Kidney (tissue), 22 donors: ENCODE data around the gene BCL2A1. TPM values are rescaled to one million over a fixed set of nuclear protein-coding genes. Genes with fewer than 3 reads are reported as not detected.
"Not testable (repeated sequence)": the region's sequence is repeated elsewhere in the genome, so short reads cannot be mapped to it uniquely, and the experiment has no call there.

Source experiments
- DNase-seq, 5 donors: peaks; one replicate each; pipeline ENCODE4 v3.0.0-alpha.2; 2013 to 2020
- FAIRE-seq: peaks from 2 replicates; lab custom pipeline; 2012; peaks lifted over from hg19 to GRCh38; lab: Jason Lieb, UNC
- H3K27ac ChIP-seq, 2 donors: one replicate each; pipeline ENCODE4 v1.7.0; 2013; ENCODE audit warnings: low read depth in 2 of 2, low read length in 2 of 2, inconsistent platforms in 1 of 2
- H3K27me3 ChIP-seq: one replicate; pipeline ENCODE4 v1.7.1; 2013; ENCODE audit warnings: low read length, inconsistent platforms; ENCODE audit not compliant: control insufficient read depth, insufficient read depth
- H3K36me3 ChIP-seq, 3 donors: one replicate each; pipeline versions ENCODE4 v1.7.0 to v1.7.1; 2013; ENCODE audit warnings: low read length in 3 of 3, control low read depth in 1 of 3, inconsistent platforms in 1 of 3; ENCODE audit not compliant: insufficient read depth in 3 of 3, control insufficient read depth in 2 of 3
- H3K4me1 ChIP-seq, 3 donors: one replicate each; pipeline versions ENCODE4 v1.7.0 to v1.7.1; 2013; ENCODE audit warnings: low read length in 3 of 3, inconsistent platforms in 1 of 3, low read depth in 1 of 3; ENCODE audit not compliant: control insufficient read depth in 2 of 3, insufficient read depth in 2 of 3
- H3K4me3 ChIP-seq, 3 donors: one replicate each; pipeline versions ENCODE4 v1.7.0 to v1.8.1; 2013; ENCODE audit warnings: low read length in 3 of 3, control low read depth in 1 of 3, inconsistent platforms in 1 of 3
- H3K9ac ChIP-seq, 3 donors: one replicate each; pipeline versions ENCODE4 v1.7.0 to v1.7.1; 2013; ENCODE audit warnings: low read length in 3 of 3, control low read depth in 1 of 3, inconsistent platforms in 1 of 3
- H3K9me3 ChIP-seq, 3 donors: one replicate each; pipeline versions ENCODE4 v1.7.0 to v1.7.1; 2013; ENCODE audit warnings: low read length in 3 of 3, control low read depth in 1 of 3, inconsistent platforms in 1 of 3; ENCODE audit not compliant: control insufficient read depth in 2 of 3, insufficient read depth in 1 of 3
- intact Hi-C: fragments of 100-400 bp; cut with DNase I; formaldehyde crosslinking; loops from one replicate; pipeline ENCODE4 v1.11.1; 2022
- long read RNA-seq, 10 donors: library from polyadenylated mRNA in 1 of 10; unstranded in 1 of 10; transcript quantifications; one replicate each; pipeline ENCODE4 v2.0.0 and lab custom pipeline, GENCODE V29; 2021 to 2026
- polyA plus RNA-seq: library from polyadenylated mRNA; stranded (reverse); fragments of 350-450 nt; fragmentation: Illumina TruSeq; extraction: RNeasy Lipid Tissue Mini Kit (QIAGEN cat#74804); gene quantifications from one replicate; pipeline ENCODE4 v1.2.3, GENCODE V29; 2014; ENCODE audit warnings: low read depth, low replicate concordance; ENCODE audit not compliant: insufficient read depth
- total RNA-seq: library from RNA; stranded (reverse); fragmentation: NEBNext Ultra II Directional; extraction: Animal tissue kit (Norgen Biotek cat#: 25700); gene quantifications from one replicate; pipeline ENCODE4 v1.2.1, GENCODE V29; 2021
- TF ChIP-seq, protein P1 (sequence below): IDR thresholded peaks from 3 replicates; pipeline ENCODE4 v1.5.1; 2012; ENCODE audit warnings: mild to moderate bottlenecking, moderate library complexity, borderline replicate concordance; ENCODE audit not compliant: insufficient read depth; ENCODE audit errors: extremely low read depth
- donor health status: control.
- donor health status: control.
- donor health status: control.
- donor health status: control.
- donor health status: control.
- donor health status: DM: yes; HTN: yes; CAD: no.
- donor health status: Normal renal cell carcinoma (clear cell type).

BCL2A1 gene
- total RNA-seq: 2.4 TPM
- polyA plus RNA-seq: 0.67 TPM
- long read RNA-seq, donor 1: 0 reads
- long read RNA-seq, donor 2: 0 reads
- long read RNA-seq, donor 3: 0 reads
- long read RNA-seq, donor 4: 0 reads
- long read RNA-seq, donor 5: 0 reads
- long read RNA-seq, donor 6, partial matches to known transcripts: 0 of 1 reads
- long read RNA-seq, donor 6, other reads (novel, unspliced or antisense): 0 of 1 reads
- long read RNA-seq, donor 7: 0 reads
- long read RNA-seq, donor 8: 0 reads
- long read RNA-seq, donor 9: 0 reads
- long read RNA-seq, donor 10: 0 reads

DNA sequence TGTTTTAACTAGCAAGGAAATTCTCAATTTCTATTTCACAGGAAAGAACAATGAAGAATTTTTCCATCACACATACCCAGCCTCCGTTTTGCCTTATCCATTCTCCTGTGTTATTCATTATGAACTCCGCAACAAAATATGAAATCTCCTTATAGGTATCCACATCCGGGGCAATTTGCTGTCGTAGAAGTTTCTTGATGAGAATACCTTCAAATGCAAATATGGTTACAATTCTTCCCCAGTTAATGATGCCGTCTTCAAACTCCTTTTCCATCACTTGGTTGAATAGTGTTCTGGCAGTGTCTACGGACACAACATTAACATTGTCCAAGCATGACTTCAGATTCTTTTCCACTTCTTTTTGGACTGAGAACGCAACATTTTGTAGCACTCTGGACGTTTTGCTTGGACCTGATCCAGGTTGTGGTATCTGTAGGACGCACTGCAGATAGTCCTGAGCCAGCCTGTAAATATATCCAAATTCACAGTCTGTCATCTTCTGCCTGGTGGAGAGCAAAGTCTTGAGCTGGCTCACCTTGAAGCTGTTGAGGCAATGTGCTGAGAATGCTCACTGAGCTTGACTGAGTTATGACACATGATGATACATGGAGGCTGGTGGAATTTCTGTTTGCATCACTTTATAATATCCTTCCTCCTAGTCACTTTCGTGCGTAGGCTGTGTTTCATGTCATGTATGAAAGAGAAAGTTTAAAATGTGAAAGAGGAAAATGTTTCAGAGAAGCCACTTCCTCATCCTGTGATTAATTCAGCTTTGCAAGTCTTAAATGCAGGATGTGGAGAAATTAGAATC is at the start of gene BCL2A1:
BCL2A1 (minus strand) TSS at position 573 of the 811 bp plus-strand sequence; CDS start at position 496, 77 bp downstream.
- DNase-seq: peak in 1 of 5 donors; percentile 17
- H3K4me1 ChIP-seq: no peaks in the 10 kb centered on the region
- no peak within 1 kb of the TSS for H3K4me3 ChIP-seq
- H3K36me3 ChIP-seq: no peaks in the 10 kb centered on the region
- no peak for FAIRE-seq
- intact Hi-C loops: no loop called here
- TF ChIP-seq, protein P1, sequence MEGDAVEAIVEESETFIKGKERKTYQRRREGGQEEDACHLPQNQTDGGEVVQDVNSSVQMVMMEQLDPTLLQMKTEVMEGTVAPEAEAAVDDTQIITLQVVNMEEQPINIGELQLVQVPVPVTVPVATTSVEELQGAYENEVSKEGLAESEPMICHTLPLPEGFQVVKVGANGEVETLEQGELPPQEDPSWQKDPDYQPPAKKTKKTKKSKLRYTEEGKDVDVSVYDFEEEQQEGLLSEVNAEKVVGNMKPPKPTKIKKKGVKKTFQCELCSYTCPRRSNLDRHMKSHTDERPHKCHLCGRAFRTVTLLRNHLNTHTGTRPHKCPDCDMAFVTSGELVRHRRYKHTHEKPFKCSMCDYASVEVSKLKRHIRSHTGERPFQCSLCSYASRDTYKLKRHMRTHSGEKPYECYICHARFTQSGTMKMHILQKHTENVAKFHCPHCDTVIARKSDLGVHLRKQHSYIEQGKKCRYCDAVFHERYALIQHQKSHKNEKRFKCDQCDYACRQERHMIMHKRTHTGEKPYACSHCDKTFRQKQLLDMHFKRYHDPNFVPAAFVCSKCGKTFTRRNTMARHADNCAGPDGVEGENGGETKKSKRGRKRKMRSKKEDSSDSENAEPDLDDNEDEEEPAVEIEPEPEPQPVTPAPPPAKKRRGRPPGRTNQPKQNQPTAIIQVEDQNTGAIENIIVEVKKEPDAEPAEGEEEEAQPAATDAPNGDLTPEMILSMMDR: no peak
- no peak within 1 kb of the TSS for H3K27ac ChIP-seq
- H3K27me3 ChIP-seq: no peaks in the 10 kb centered on the region
- no peaks in the 10 kb centered on the region for H3K9me3 ChIP-seq
- no peak within 1 kb of the TSS for H3K9ac ChIP-seq

DNA sequence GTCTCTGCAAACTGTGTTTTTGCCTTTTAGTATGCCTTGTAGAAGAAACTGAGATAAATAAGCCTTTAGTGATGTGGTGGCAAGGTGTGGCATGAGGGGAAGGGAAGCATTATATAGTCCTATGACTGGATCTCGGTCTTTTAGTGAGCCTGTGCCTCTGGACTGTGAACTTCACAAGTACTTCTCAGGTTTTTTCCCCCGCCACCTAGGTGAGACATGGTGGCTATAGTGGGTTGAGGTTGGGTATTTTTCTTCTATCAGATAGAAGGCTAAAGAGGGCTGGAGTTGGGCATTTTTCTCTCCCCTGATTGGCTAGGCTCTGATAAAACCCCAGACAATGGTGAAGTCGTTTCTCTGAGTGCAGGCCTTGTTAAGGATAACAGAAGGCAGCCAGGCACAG is 49.7 kb upstream of the BCL2A1 start:
- TF ChIP-seq, protein P1: no peak
- intact Hi-C loops: no loop called here
- no peak overlapping the region for H3K27ac ChIP-seq
- DNase-seq (no peak), FAIRE-seq (no peak)
- H3K27me3 ChIP-seq: no peaks in the 10 kb centered on the region
- no peak overlapping the region for H3K9ac ChIP-seq
- H3K4me3 ChIP-seq: no peak overlapping the region
- H3K9me3 ChIP-seq: no peaks in the 10 kb centered on the region
- no peaks in the 10 kb centered on the region for H3K4me1 ChIP-seq
- no peaks in the 10 kb centered on the region for H3K36me3 ChIP-seq

DNA sequence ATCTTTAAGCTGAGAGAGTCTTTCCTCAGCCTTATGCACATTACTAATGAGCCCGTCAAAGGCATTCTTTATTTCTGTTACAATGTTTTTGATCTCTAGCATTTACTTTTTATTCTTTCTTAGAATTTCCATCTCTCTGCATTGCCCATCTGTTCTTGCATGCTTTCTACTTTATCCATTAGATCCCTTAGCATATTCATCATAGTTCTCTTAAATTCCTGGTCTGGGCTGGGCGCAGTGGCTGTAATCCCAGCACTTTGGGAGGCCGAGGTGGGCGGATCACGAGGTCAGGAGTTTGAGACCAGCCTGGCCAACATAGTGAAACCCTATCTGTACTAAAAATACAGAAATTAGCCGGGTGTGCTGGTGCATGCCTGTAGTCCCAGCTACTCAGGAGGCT is 49.2 kb upstream of the BCL2A1 start:
- H3K36me3 ChIP-seq, FAIRE-seq, H3K4me3 ChIP-seq, H3K9ac ChIP-seq, DNase-seq, intact Hi-C loops, H3K4me1 ChIP-seq, H3K27me3 ChIP-seq, H3K9me3 ChIP-seq, H3K27ac ChIP-seq: not testable (repeated sequence)

DNA sequence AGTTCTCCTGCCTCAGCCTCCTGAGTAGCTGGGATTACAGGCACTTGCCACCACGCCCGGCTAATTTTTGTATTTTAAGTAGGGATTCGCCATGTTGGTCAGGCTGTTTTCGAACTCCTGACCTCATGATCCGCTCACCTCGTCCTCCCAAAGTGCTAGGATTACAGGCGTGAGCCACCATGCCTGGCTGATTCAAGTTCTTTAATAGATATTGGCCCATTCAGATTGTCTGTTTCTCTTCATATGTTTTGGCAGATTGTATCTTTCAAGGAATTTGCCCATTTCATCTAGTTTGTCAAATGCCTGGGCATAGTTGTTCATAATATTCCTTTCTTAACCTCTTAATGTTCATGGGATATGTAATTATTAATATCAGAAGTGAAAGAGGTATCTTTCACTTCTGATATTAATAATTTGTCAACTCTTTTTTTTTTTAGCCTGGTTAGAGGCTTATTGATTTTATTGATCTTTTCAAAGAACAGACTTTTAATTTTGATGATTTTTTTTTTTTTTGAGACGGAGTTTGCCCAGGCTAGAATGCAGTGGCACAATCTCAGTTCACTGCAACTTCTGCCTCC is 48.3 kb upstream of the BCL2A1 start:
- H3K4me1 ChIP-seq: no peaks in the 10 kb centered on the region
- no peaks in the 10 kb centered on the region for H3K9me3 ChIP-seq
- intact Hi-C loops: no loop called here
- H3K27me3 ChIP-seq: no peaks in the 10 kb centered on the region
- no peak overlapping the region for H3K9ac ChIP-seq
- H3K36me3 ChIP-seq: no peaks in the 10 kb centered on the region
- no peak overlapping the region for H3K27ac ChIP-seq
- H3K4me3 ChIP-seq: no peak overlapping the region
- FAIRE-seq: no peak
- TF ChIP-seq, protein P1: no peak
- no peak for DNase-seq

DNA sequence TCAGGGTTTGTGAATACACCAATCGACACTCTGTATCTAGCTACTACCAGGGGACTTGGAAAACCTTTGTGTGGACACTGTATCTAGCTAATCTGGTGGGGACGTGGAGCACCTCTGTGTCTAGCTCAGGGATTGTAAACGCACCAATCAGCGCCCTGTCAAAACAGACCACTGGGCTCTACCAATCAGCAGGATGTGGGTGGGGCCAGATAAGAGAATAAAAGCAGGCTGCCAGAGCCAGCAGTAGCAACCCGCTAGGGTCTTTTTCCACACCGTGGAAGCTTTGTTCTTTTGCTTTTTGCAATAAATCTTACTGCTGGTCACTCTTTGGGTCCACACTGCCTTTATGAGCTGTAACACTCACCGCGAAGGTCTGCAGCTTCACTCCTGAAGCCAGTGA is 46.1 kb upstream of the BCL2A1 start:
- H3K4me3 ChIP-seq, DNase-seq, H3K36me3 ChIP-seq, H3K4me1 ChIP-seq, H3K27me3 ChIP-seq, H3K9ac ChIP-seq, FAIRE-seq, H3K27ac ChIP-seq, intact Hi-C loops, H3K9me3 ChIP-seq: not testable (repeated sequence)

DNA sequence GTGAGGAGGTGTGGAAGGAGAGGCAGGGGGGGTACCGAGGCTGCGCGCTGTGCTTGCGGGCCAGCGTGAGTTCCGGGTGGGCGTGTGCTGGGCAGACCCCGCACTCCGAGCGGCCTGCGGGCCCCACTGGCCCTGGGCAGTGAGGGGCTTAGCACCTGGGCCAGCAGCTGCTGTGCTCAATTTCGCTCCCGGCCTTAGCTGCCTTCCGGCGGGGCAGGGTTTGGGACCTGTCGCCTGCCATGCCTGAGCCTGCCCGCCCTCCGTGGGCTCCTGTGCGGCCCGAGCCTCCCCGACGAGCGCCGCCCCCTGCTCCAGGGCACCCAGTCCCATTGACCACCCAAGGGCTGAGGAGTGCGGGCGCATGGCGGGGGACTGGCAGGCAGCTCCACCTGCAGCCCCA is 45.5 kb upstream of the BCL2A1 start:
- intact Hi-C loops: not testable (repeated sequence)

More for the DNA sequence above, 45.5 kb upstream of the BCL2A1 start:
- not testable (repeated sequence) for H3K4me3 ChIP-seq, DNase-seq, H3K36me3 ChIP-seq, H3K27me3 ChIP-seq, H3K4me1 ChIP-seq, H3K9me3 ChIP-seq, H3K9ac ChIP-seq, FAIRE-seq, H3K27ac ChIP-seq
